ENCODE data around the gene CLEC18B.

DNA sequence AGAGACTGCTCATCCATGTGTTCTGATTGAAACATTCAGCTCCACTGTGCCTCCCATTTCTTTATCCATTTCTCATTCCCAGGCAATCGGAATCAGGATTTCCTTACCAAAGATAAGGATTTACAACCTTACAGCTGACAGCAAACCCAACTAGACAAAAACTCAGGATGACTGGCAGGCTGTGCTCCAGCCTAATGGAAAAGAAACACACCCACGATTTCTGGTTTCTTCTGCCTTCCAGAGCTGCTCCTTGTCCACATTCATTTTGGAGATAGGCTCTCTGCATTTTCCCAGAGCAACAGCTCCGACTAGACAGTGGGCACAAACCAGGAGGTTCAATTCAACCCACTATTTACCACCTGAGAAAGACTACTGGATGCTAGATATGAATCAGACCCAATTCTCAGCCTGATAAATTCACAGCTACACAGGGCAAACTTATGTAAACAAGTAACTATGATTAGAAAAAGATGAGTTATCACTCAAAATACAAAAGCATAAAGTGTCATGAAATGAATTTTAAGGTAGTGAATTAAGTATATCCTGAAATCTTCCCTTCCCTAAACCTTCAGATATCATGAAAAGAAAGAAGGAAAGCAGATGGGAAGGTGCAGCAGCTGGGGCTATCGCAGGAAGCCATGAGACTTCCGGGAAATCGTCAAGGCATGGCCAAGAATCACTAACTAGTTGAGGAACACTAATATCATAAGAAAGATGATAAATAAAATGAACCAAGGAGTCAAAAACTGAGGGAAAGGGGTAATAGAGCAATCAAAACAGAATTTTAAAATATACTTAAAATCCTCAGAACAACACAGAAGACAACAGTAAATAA, 44.8 kb upstream of the CLEC18B start:
- no peak for TF ChIP-seq FOXP2 (optimal IDR thresholded peaks at IDR 0.05; ENCODE audit: control extremely low read depth, extremely low read length, insufficient read depth)
- TF ChIP-seq POLR2AphosphoS5 (IDR thresholded peaks at IDR 0.05; ENCODE audit: borderline replicate concordance, low read depth, low read length): no peak
